HEK293T (cell line): ENCODE data around the gene KCNMA1.

Experiments used
- CTCF ChIA-PET: fragments of 350-600 bp; formaldehyde crosslinking; extraction: SDS; loops from one replicate; lab custom pipeline; 2021; ENCODE audit warnings: antibody characterized with exemption, inconsistent platforms; lab: Yijun Ruan, JAX
- POLR2A ChIA-PET: fragments of 350-600 bp; formaldehyde crosslinking; extraction: SDS; loops from one replicate; lab custom pipeline; 2020; ENCODE audit warnings: antibody characterized with exemption, inconsistent platforms; lab: Yijun Ruan, JAX
- DNase-seq: peaks from one replicate; pipeline ENCODE4 v3.0.0; 2012; ENCODE audit warnings: mixed read lengths; ENCODE audit errors: extremely low spot score
- ARNT ChIP-seq: fragments of 450-650 bp; IDR thresholded peaks from 2 replicates; pipeline ENCODE4 v1.6.1; 2017; ENCODE audit warnings: mild to moderate bottlenecking
- BHLHE40 ChIP-seq: fragments of 450-650 bp; IDR thresholded peaks from 2 replicates; pipeline ENCODE4 v1.6.1; 2016; ENCODE audit warnings: mild to moderate bottlenecking, moderate library complexity, borderline replicate concordance
- CTBP1 ChIP-seq: fragments of 450-650 bp; IDR thresholded peaks from 2 replicates; pipeline ENCODE4 v1.6.1; 2016; ENCODE audit warnings: borderline replicate concordance
- ELF4 ChIP-seq: fragments of 450-650 bp; IDR thresholded peaks from 2 replicates; pipeline ENCODE4 v1.6.1; 2017; ENCODE audit warnings: antibody characterized with exemption
- FOXA1 ChIP-seq: fragments of 450-650 bp; IDR thresholded peaks from 2 replicates; pipeline ENCODE4 v1.6.1; 2016; ENCODE audit warnings: mild to moderate bottlenecking
- FOXK2 ChIP-seq: fragments of 450-650 bp; IDR thresholded peaks from 2 replicates; pipeline ENCODE4 v1.6.1; 2016; ENCODE audit warnings: mild to moderate bottlenecking
- FOXM1 ChIP-seq: fragments of 450-650 bp; IDR thresholded peaks from 2 replicates; pipeline ENCODE4 v1.6.1; 2017; ENCODE audit warnings: mild to moderate bottlenecking, borderline replicate concordance
- HDGF ChIP-seq: fragments of 450-650 bp; IDR thresholded peaks from 2 replicates; pipeline ENCODE4 v1.6.1; 2017; ENCODE audit warnings: antibody characterized with exemption, borderline replicate concordance
- L3MBTL2 ChIP-seq: fragments of 450-650 bp; conservative IDR thresholded peaks from 2 replicates; pipeline ENCODE4 v1.6.1; 2016; ENCODE audit warnings: mild to moderate bottlenecking
- LEF1 ChIP-seq: fragments of 450-650 bp; IDR thresholded peaks from 2 replicates; pipeline ENCODE4 v1.6.1; 2017; ENCODE audit warnings: mild to moderate bottlenecking, borderline replicate concordance
- NFRKB ChIP-seq: fragments of 450-650 bp; IDR thresholded peaks from 2 replicates; pipeline ENCODE4 v1.6.1; 2016; ENCODE audit warnings: mild to moderate bottlenecking, moderate library complexity
- SP1 ChIP-seq: fragments of 450-650 bp; IDR thresholded peaks from 2 replicates; pipeline ENCODE4 v1.6.1; 2017
- SUZ12 ChIP-seq: fragments of 450-650 bp; IDR thresholded peaks from 2 replicates; pipeline ENCODE4 v1.6.1; 2016; ENCODE audit warnings: mild to moderate bottlenecking
- TARDBP ChIP-seq: fragments of 450-650 bp; IDR thresholded peaks from 2 replicates; pipeline ENCODE4 v1.6.1; 2016
- ZNF384 ChIP-seq: fragments of 450-650 bp; IDR thresholded peaks from 2 replicates; pipeline ENCODE4 v1.6.1; 2016
- TF ChIP-seq, protein P1 (sequence below): fragments of 450-650 bp; IDR thresholded peaks from 2 replicates; pipeline ENCODE4 v1.6.1; 2016

KCNMA1 gene

DNA sequence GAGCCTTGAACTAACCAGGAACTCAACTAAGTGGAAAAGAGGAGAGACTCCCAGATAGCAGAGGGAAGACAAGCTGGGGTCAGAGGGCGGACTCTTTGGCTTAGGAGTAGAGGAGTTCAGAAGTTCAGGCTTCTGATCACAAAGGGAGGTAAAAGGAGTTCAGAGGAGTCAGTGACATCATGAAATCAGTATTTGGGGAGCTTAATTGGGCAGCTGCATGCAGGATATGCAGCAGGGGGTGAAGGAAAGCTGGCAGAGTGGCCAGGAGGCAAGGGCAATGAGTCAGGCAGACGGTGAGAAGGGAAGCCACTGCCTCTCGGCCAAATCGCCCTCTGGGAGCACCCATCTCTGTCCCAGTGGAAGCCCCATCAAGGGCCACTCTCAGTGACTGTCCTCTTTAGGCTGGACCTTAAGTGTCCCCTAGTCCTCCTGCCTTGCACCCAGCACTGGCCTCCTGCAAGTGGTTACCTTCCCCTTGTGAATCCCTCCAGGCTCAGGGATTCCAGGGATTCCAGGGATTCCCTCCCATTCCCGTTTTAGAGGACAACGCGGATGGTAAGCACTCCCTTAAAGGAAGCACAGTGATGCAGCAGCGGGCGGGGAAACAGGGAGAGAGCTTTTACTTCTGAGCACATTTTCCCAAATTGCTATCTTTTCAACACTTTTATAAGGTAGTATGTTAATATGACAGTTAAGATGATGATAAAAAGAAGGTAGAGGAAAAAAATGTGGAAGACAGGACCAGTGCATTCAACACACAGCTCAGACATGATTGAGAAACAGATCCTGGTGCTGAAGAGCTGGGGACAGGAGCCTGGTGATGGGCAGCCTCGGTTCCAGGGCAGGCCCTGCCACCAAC, 72.6 kb downstream of the KCNMA1 start:
- POLR2A ChIA-PET, result no interaction called here
- CTCF ChIA-PET, result no interaction called here
- no peak for TF ChIP-seq HDGF
- DNase-seq, result no peak

DNA sequence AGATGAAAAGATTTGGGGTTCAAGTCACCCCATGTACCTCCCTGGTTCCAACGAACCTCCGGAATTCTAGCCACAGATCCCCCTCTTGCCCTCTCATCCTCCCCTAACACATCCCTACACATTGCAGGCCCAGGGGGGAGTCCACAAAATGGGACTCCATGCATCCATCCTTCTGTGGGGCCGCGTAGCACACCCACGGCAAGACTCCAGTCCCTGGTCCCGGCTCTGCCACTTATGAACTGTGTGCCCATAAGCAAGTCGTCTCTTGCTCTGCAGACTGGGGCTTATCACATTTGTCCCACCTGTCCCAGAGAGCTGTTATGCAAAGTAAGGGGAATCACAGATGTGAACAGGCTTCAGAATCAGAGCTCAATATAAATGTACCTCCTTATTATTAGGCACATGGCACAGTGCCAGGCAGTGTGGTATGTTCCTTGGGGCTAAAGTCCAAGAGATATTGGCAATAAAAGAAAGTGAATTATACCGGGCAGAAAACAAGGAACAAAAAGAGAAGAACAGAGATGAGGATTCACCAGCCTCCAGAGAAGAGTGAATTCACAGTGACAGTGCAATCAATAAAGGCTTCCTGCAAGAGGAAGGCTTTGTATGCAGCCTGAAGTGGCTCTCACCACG, 73.9 kb downstream of the KCNMA1 start:
- no peak for DNase-seq
- ChIA-PET POLR2A (no interaction called here), CTCF (no interaction called here)
- TF ChIP-seq, protein P1, sequence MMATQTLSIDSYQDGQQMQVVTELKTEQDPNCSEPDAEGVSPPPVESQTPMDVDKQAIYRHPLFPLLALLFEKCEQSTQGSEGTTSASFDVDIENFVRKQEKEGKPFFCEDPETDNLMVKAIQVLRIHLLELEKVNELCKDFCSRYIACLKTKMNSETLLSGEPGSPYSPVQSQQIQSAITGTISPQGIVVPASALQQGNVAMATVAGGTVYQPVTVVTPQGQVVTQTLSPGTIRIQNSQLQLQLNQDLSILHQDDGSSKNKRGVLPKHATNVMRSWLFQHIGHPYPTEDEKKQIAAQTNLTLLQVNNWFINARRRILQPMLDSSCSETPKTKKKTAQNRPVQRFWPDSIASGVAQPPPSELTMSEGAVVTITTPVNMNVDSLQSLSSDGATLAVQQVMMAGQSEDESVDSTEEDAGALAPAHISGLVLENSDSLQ, result no peak
- no peak for TF ChIP-seq ARNT
- no peak for TF ChIP-seq NFRKB
- no peak for TF ChIP-seq FOXA1
- no peak for TF ChIP-seq BHLHE40
- no peak for TF ChIP-seq LEF1

DNA sequence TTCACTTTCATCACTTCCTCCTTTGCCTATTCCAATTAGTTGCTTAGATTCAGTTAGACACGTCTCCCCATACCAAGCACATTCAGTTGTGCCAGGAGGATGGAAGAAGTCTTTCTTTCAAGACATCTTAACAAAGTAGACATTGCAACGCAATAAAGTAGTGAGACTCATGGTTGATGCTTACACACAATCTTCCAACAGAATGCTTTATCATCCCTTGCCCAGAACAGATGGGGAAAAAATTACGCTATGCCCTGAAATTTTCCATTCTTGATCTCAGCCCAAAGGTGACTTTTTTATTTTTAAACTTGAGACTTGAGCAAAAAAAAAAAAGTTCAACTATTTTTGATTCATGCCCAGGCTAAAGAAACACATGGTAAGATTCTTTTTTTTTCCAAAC, 74.9 kb downstream of the KCNMA1 start:
- ChIA-PET POLR2A (no interaction called here), CTCF (interaction anchor here (0.7 kb wide), 1 partner anchor 24 kb away, joined by 4 read pairs; no protein-coding TSS in a partner anchor)
- DNase-seq, result no peak
- TF ChIP-seq ELF4 (no peak), TARDBP (no peak), FOXM1 (no peak), BHLHE40 (no peak), LEF1 (no peak), CTBP1 (no peak), FOXK2 (no peak), ZNF384 (no peak), NFRKB (no peak), FOXA1 (no peak), SP1 (no peak), L3MBTL2 (no peak), HDGF (no peak), ARNT (no peak), SUZ12 (no peak)
- TF ChIP-seq, protein P1, result no peak

DNA sequence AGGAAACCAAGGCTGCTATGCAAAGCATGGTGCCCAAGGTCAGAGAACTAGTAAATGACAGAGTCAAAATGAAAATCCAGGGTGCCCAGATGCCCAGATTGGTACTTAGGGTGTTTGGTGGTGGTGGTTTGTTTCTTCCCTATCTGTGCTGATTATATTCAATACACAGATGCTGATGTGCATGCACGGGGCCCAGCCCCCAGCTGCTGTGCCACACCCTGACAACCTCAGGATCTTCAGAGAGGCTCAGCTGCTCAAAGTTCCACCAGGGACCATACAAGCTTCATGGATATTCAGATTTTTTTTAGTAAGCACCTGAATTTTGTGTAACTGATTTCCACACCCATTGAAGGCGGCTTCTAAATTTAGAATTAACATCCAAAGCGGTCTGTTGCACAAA, 75.6 kb downstream of the KCNMA1 start:
- ChIA-PET POLR2A (no interaction called here), CTCF (no interaction called here)
- DNase-seq, result no peak
- no peak for TF ChIP-seq CTBP1
- no peak for TF ChIP-seq ARNT
- TF ChIP-seq LEF1, result no peak
- TF ChIP-seq L3MBTL2, result no peak
- TF ChIP-seq, protein P1, result no peak
- TF ChIP-seq ZNF384, result no peak
- no peak for TF ChIP-seq ELF4
- no peak for TF ChIP-seq FOXA1
- no peak for TF ChIP-seq SP1
- TF ChIP-seq NFRKB, result no peak
- no peak for TF ChIP-seq BHLHE40
- no peak for TF ChIP-seq HDGF

DNA sequence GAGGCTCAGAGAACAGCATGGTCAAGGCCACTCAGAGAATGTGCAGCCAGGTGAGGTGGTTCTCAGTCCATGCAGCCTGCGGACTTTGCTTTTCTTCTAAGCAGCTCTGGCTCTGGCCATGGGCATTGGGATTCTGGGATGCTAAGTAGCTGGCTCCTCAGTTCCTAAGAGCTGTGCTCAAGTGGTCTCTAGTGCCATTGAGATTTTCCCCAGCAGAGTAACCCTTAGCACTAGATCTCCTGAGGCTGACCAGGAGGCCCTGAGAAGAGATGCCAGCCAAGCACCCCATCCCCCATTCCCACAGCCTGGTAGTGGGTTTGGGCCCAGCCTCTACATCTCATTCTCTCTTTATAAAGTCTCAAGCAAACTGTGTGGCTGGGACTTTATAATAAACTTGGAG, 77.1 kb downstream of the KCNMA1 start:
- no peak for TF ChIP-seq NFRKB
- no peak for TF ChIP-seq FOXM1
- no peak for TF ChIP-seq LEF1
- no peak for TF ChIP-seq ZNF384
- no peak for TF ChIP-seq SP1
- ChIA-PET CTCF (no interaction called here), POLR2A (no interaction called here)
- no peak for DNase-seq

DNA sequence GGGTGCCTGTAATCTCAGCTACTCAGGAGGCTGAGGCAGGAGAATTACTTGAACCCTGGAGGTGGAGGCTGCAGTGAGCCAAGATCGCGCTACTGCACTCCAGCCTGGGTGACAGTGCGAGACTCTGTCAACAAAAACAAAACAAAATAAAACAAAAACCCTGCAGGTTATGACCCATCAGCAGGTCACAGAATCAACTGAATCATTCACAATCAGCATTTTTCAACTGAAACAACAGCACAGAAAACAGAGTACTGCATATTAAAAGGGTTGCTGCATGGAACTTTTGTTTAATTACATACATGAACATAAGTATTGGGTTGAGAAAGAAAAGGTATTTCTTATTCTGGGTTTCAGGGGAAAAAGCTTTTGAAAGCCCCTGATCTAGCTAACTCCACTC, 77.6 kb downstream of the KCNMA1 start:
- DNase-seq, result no peak
- CTCF ChIA-PET, result no interaction called here
- TF ChIP-seq LEF1 (no peak), ARNT (no peak)
- POLR2A ChIA-PET, result no interaction called here

DNA sequence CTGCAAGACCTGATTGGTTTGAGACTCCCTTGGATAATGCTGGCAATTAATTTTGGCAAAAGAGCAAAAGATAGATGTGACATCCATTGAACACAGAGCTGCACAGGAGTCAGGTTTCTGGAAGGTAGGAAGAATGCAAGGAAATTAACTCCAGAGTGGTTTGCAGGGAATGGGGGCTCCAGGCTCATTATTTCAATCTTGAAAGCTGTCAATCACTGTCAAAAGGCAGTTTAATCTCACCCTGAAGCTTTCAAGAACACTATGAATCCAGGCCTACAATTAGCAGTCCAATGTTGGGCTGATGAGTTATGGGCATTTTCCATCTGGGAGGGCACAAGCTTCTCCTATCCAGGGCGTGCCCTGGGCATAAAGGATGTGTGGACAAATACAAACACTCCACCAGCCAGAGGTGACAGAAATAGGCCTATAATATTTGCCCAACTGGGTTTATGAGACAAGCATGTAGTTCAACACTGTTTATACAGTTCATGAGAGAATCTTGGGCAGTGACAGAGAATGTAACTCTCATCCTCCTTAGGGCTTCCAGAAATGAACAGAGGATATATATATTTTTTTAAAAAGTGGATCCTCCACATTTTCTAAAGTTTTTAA, 80.5 kb downstream of the KCNMA1 start:
- POLR2A ChIA-PET, result no interaction called here
- DNase-seq, result no peak

More for the DNA sequence above, 80.5 kb downstream of the KCNMA1 start:
- TF ChIP-seq, protein P1, result peak; percentile 71
- TF ChIP-seq ELF4, result no peak
- CTCF ChIA-PET, result no interaction called here
